ENCODE measurements around the gene LAMTOR1. TPM values are rescaled to one million over a fixed set of nuclear protein-coding genes. Genes with fewer than 3 reads are reported as not detected.

LAMTOR1 gene
- total RNA-seq, 1 experiment from 2014 or later = 94.6 TPM

GRCh38 chr11:72132646-72133045 lies 29.5 kb upstream of the LAMTOR1 start:
- no peaks in the 10 kb centered on the region for H3K9me2 ChIP-seq (ENCODE audit: insufficient read depth)
- DNase-seq = no peak

GRCh38 chr11:72129381-72129780 lies 26.3 kb upstream of the LAMTOR1 start:
- intact Hi-C loops (cut with micrococcal nuclease; ENCODE audit: unreplicated experiment) = no loop called here
- no peak for DNase-seq
- Histone ChIP-seq H3K4me3 (no peak overlapping the region), H3K9me2 (ENCODE audit: insufficient read depth) (no peaks in the 10 kb centered on the region), H4K20me1 (ENCODE audit: insufficient read depth) (no peaks in the 10 kb centered on the region), H3K27ac (no peak overlapping the region), H3K27me3 (ENCODE audit: insufficient read depth, low read depth) (0 out of 2 replicates have a peak, but pooled peaks cover 5% of the 10 kb centered on the region), H3K4me1 (replicated peaks; ENCODE audit: insufficient read depth) (peaks cover 8% of the 10 kb centered on the region; the same call in 1 of the 2 replicates), H3K79me2 (ENCODE audit: low read depth) (no peaks in the 10 kb centered on the region), H3K9me3 (ENCODE audit: insufficient read depth, low read depth) (no peaks in the 10 kb centered on the region), H3F3A (ENCODE audit: insufficient read depth, low read depth) (0 out of 2 replicates have a peak, but pooled peaks cover 3% of the 10 kb centered on the region), H3K36me3 (ENCODE audit: low read depth) (no peaks in the 10 kb centered on the region), H2AFZ (no peak overlapping the region), H3K4me2 (no peak overlapping the region)
- no peak for TF ChIP-seq EZH2 (IDR thresholded peaks at IDR 0.05; ENCODE audit: low read depth)
- BruUV-seq (replicated peaks) = no TSS peak
- CTCF ChIA-PET = no interaction called here
- POLR2A ChIA-PET (ENCODE audit: unreplicated experiment) = interaction anchor here (0.7 kb wide), 1 partner anchor 192 kb away, joined by 4 read pairs; no protein-coding TSS in a partner anchor

More at GRCh38 chr11:72132646-72133045, 29.5 kb upstream of the LAMTOR1 start:
- H3K27me3 ChIP-seq (ENCODE audit: insufficient read depth, low read depth) = 0 out of 2 replicates have a peak, but pooled peaks cover 5% of the 10 kb centered on the region
- intact Hi-C loops (cut with micrococcal nuclease; ENCODE audit: unreplicated experiment) = no loop called here
- no peak overlapping the region for H2AFZ ChIP-seq
- H3F3A ChIP-seq (ENCODE audit: insufficient read depth, low read depth) = no peaks in the 10 kb centered on the region
- no peaks in the 10 kb centered on the region for H4K20me1 ChIP-seq (ENCODE audit: insufficient read depth)
- H3K27ac ChIP-seq = no peak overlapping the region
- H3K4me2 ChIP-seq = no peak overlapping the region
- H3K4me3 ChIP-seq = no peak overlapping the region
- no TSS peak for BruUV-seq (replicated peaks)
- TF ChIP-seq CTCF (conservative IDR thresholded peaks at IDR 0.05) = no peak
- TF ChIP-seq EZH2 (IDR thresholded peaks at IDR 0.05; ENCODE audit: low read depth) = no peak
- H3K79me2 ChIP-seq (ENCODE audit: low read depth) = no peaks in the 10 kb centered on the region
- no peaks in the 10 kb centered on the region for H3K9me3 ChIP-seq (ENCODE audit: insufficient read depth, low read depth)
- H3K4me1 ChIP-seq (replicated peaks; ENCODE audit: insufficient read depth) = no peaks in the 10 kb centered on the region
- ChIA-PET POLR2A (ENCODE audit: unreplicated experiment) (no interaction called here), CTCF (no interaction called here)
- H3K36me3 ChIP-seq (ENCODE audit: low read depth) = no peaks in the 10 kb centered on the region

- no peak overlapping the region for H3K4me2 ChIP-seq
- H2AFZ ChIP-seq = no peak overlapping the region
- H3K79me2 ChIP-seq (ENCODE audit: low read depth) = no peaks in the 10 kb centered on the region
- no peaks in the 10 kb centered on the region for H3K9me2 ChIP-seq (ENCODE audit: insufficient read depth)
- no peaks in the 10 kb centered on the region for H4K20me1 ChIP-seq (ENCODE audit: insufficient read depth)
- 0 out of 2 replicates have a peak, but pooled peaks cover 5% of the 10 kb centered on the region for H3K27me3 ChIP-seq (ENCODE audit: insufficient read depth, low read depth)
- ChIA-PET POLR2A (ENCODE audit: unreplicated experiment) (no interaction called here), CTCF (no interaction called here)
- H3K4me1 ChIP-seq (replicated peaks; ENCODE audit: insufficient read depth) = peaks cover 8% of the 10 kb centered on the region; the same call in 1 of the 2 replicates
- no peak overlapping the region for H3K27ac ChIP-seq
- no peak for DNase-seq
- intact Hi-C loops (cut with micrococcal nuclease; ENCODE audit: unreplicated experiment) = no loop called here
- H3K36me3 ChIP-seq (ENCODE audit: low read depth) = no peaks in the 10 kb centered on the region
- H3F3A ChIP-seq (ENCODE audit: insufficient read depth, low read depth) = 0 out of 2 replicates have a peak, but pooled peaks cover 3% of the 10 kb centered on the region
- no peaks in the 10 kb centered on the region for H3K9me3 ChIP-seq (ENCODE audit: insufficient read depth, low read depth)
- no peak overlapping the region for H3K4me3 ChIP-seq
- TF ChIP-seq CTCF (conservative IDR thresholded peaks at IDR 0.05) = no peak
- no peak for TF ChIP-seq EZH2 (IDR thresholded peaks at IDR 0.05; ENCODE audit: low read depth)
- BruUV-seq (replicated peaks) = no TSS peak
Measured at GRCh38 chr11:72127923-72128322, 24.8 kb upstream of the LAMTOR1 start.

GRCh38 chr11:72125956-72126355 lies 22.9 kb upstream of the LAMTOR1 start:
- intact Hi-C loops (cut with micrococcal nuclease; ENCODE audit: unreplicated experiment) = no loop called here
- H3K4me1 ChIP-seq (replicated peaks; ENCODE audit: insufficient read depth) = peaks cover 8% of the 10 kb centered on the region; the same call in 1 of the 2 replicates
- no peak overlapping the region for H3K4me2 ChIP-seq
- H2AFZ ChIP-seq = no peak overlapping the region
- no peak overlapping the region for H3K4me3 ChIP-seq
- H3K27ac ChIP-seq = no peak overlapping the region
- 0 out of 2 replicates have a peak, but pooled peaks cover 1% of the 10 kb centered on the region for H3K9me2 ChIP-seq (ENCODE audit: insufficient read depth)
- 0 out of 2 replicates have a peak, but pooled peaks cover 5% of the 10 kb centered on the region for H3K27me3 ChIP-seq (ENCODE audit: insufficient read depth, low read depth)
- no peak for DNase-seq
- no peaks in the 10 kb centered on the region for H3K9me3 ChIP-seq (ENCODE audit: insufficient read depth, low read depth)
- no peaks in the 10 kb centered on the region for H4K20me1 ChIP-seq (ENCODE audit: insufficient read depth)
- H3F3A ChIP-seq (ENCODE audit: insufficient read depth, low read depth) = 0 out of 2 replicates have a peak, but pooled peaks cover 3% of the 10 kb centered on the region
- ChIA-PET CTCF (no interaction called here), POLR2A (ENCODE audit: unreplicated experiment) (interaction anchor here (0.7 kb wide), 1 partner anchor 31 kb away, joined by 3 read pairs; no protein-coding TSS in a partner anchor)
- no TSS peak for BruUV-seq (replicated peaks)
- no peaks in the 10 kb centered on the region for H3K79me2 ChIP-seq (ENCODE audit: low read depth)
- no peak for TF ChIP-seq CTCF (conservative IDR thresholded peaks at IDR 0.05)
- no peak for TF ChIP-seq EZH2 (IDR thresholded peaks at IDR 0.05; ENCODE audit: low read depth)
- no peaks in the 10 kb centered on the region for H3K36me3 ChIP-seq (ENCODE audit: low read depth)
